HL-60 (cell line): ENCODE data around the gene NACC2.

Experiments
- DNase-seq, 2 experiments: peaks; one replicate each; pipeline ENCODE4 v3.0.0-alpha.2; 2010 to 2020; ENCODE audit warnings: low read depth in 1 of 2, low spot score in 1 of 2
- H3K27ac ChIP-seq: fragments of 250-450 bp; sonication (Bioruptor Pico); replicated peaks from 2 replicates; pipeline ENCODE4 v1.5.1; 2020; ENCODE audit warnings: mild to moderate bottlenecking, moderate library complexity
- H3K27me3 ChIP-seq: fragments of 250-450 bp; sonication (Bioruptor Pico); 2 replicates; pipeline ENCODE4 v1.5.1; 2021; ENCODE audit warnings: mild to moderate bottlenecking, moderate library complexity; ENCODE audit not compliant: insufficient read depth, poor library complexity, severe bottlenecking
- H3K4me3 ChIP-seq: replicated peaks from 2 replicates; pipeline ENCODE4 v1.5.1; 2011; ENCODE audit warnings: mild to moderate bottlenecking, control low read depth, low read length; ENCODE audit not compliant: insufficient read depth
- CTCF ChIP-seq: IDR thresholded peaks from one replicate; pipeline ENCODE4 v1.5.1; 2011; ENCODE audit warnings: low read length, control low read depth, inconsistent platforms; ENCODE audit not compliant: insufficient read depth
- GABPA ChIP-seq: IDR thresholded peaks from 2 replicates; pipeline ENCODE4 v1.6.1; 2012; ENCODE audit warnings: low read depth
- POLR2AphosphoS5 ChIP-seq: IDR thresholded peaks from 2 replicates; pipeline ENCODE4 v1.6.1; 2012; ENCODE audit warnings: low read depth
- REST ChIP-seq: IDR thresholded peaks from 2 replicates; pipeline ENCODE4 v1.6.1; 2012; ENCODE audit warnings: low read depth; ENCODE audit not compliant: insufficient replicate concordance
- SPI1 ChIP-seq: IDR thresholded peaks from 2 replicates; pipeline ENCODE4 v1.6.1; 2012; ENCODE audit warnings: low read depth, mild to moderate bottlenecking, borderline replicate concordance

The NACC2 gene

GRCh38 chr9:136110082-136111061 is 15.3 kb upstream of the NACC2 start:
- H3K27ac ChIP-seq = no peak overlapping the region
- H3K4me3 ChIP-seq = no peak overlapping the region; the same call in 1 of the 2 replicates
- TF ChIP-seq SPI1 (no peak), GABPA (no peak), POLR2AphosphoS5 (no peak), CTCF (no peak), REST (no peak)
- H3K27me3 ChIP-seq = peaks cover 2% of the 10 kb centered on the region
- DNase-seq = no peak

- Histone ChIP-seq H3K4me3 (peak overlapping the region; percentile 26), H3K27ac (peak overlapping the region; percentile 26; the same call in 1 of the 2 replicates), H3K27me3 (peaks cover 4% of the 10 kb centered on the region)
- peak; percentile 81 to 91 for DNase-seq
- peak; percentile 84 for TF ChIP-seq POLR2AphosphoS5
- TF ChIP-seq GABPA = no peak
These were observed 14.4 kb upstream of the NACC2 start for GRCh38 chr9:136109351-136110081.

- H3K4me3 ChIP-seq = no peak overlapping the region
- H3K27me3 ChIP-seq = peaks cover 4% of the 10 kb centered on the region
- peak overlapping the region; percentile 26; the same call in 1 of the 2 replicates for H3K27ac ChIP-seq
- no peak for TF ChIP-seq SPI1
- no peak for TF ChIP-seq REST
- TF ChIP-seq POLR2AphosphoS5 = no peak
- TF ChIP-seq GABPA = no peak
- TF ChIP-seq CTCF = no peak
- no peak for DNase-seq
These were observed 13.7 kb upstream of the NACC2 start for GRCh38 chr9:136108648-136109266.
